Measurements from ENCODE around the gene CPNE6.

CPNE6 gene

DNA sequence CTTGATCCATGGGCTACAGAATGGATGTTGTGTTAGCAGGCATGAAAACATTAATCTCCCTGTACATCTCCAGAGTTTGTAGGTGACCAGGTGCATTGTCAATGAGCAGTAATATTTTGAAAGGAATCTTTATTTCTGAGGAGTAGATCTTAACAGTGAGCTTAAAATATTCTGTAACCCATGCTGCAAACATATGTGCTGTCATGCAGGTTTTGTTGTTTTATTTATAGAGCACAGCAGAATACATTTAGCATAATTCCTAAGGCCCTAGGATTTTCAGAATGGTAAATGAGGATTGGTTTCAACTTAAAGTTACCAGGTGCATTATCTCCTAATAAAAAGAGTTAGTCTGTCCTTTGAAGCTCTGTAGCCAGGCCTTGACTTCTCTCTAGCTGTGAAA lies 55.6 kb downstream of the CPNE6 start:
- no peak overlapping the region for H2AFZ ChIP-seq (ENCODE audit: low read length)
- H4K20me1 ChIP-seq (ENCODE audit: insufficient read depth, low read length): no peaks in the 10 kb centered on the region
- H3K9me3 ChIP-seq (ENCODE audit: low read length): no peaks in the 10 kb centered on the region
- H3K79me2 ChIP-seq (ENCODE audit: insufficient read depth, low read length): no peaks in the 10 kb centered on the region
- H3K4me3 ChIP-seq (ENCODE audit: low read depth, low read length, poor library complexity, severe bottlenecking): no peak overlapping the region
- H3F3A ChIP-seq (ENCODE audit: insufficient read depth, low read length): no peaks in the 10 kb centered on the region
- TF ChIP-seq, protein P1, sequence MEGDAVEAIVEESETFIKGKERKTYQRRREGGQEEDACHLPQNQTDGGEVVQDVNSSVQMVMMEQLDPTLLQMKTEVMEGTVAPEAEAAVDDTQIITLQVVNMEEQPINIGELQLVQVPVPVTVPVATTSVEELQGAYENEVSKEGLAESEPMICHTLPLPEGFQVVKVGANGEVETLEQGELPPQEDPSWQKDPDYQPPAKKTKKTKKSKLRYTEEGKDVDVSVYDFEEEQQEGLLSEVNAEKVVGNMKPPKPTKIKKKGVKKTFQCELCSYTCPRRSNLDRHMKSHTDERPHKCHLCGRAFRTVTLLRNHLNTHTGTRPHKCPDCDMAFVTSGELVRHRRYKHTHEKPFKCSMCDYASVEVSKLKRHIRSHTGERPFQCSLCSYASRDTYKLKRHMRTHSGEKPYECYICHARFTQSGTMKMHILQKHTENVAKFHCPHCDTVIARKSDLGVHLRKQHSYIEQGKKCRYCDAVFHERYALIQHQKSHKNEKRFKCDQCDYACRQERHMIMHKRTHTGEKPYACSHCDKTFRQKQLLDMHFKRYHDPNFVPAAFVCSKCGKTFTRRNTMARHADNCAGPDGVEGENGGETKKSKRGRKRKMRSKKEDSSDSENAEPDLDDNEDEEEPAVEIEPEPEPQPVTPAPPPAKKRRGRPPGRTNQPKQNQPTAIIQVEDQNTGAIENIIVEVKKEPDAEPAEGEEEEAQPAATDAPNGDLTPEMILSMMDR (IDR thresholded peaks at IDR 0.05; ENCODE audit: low read length): no peak
- no peak for TF ChIP-seq EZH2 (IDR thresholded peaks at IDR 0.05; ENCODE audit: borderline replicate concordance, low read length)
- H3K9me2 ChIP-seq (ENCODE audit: low read depth, low read length): no peaks in the 10 kb centered on the region
- no peak overlapping the region for H3K9ac ChIP-seq (ENCODE audit: low read length)
- no peak overlapping the region for H3K4me2 ChIP-seq (ENCODE audit: low read length)
- no peak overlapping the region for H3K27ac ChIP-seq (ENCODE audit: low read depth, low read length, poor library complexity, severe bottlenecking)
- H3K36me3 ChIP-seq (ENCODE audit: insufficient read depth, low read length): peaks cover 15% of the 10 kb centered on the region
- no peaks in the 10 kb centered on the region for H3K27me3 ChIP-seq (ENCODE audit: insufficient read depth, low read length)
- peaks cover 2% of the 10 kb centered on the region for H3K4me1 ChIP-seq (ENCODE audit: insufficient read depth, low read length, severe bottlenecking)

DNA sequence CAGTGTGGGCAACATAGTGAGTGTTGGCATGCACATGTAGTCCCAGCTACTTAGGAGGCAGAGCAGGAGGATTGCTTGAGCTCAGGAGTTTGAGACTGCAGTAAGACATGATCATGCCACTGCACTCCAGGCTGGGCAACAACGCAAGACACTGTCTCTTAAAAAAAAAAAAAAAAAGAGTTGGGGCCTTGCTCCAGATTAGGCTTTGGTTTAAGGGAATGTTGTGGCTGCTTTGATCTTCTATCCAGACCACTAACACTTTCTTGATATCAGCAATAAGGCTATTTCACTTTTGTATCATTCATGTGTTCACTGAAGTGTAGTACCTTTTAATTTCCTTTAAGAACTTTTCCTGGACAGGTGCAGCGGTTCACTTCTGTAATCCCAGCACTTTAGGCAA lies 56.3 kb downstream of the CPNE6 start:
- peaks cover 10% of the 10 kb centered on the region for H3K36me3 ChIP-seq (ENCODE audit: insufficient read depth, low read length)
- H3K9me2 ChIP-seq (ENCODE audit: low read depth, low read length): no peaks in the 10 kb centered on the region
- H3K4me3 ChIP-seq (ENCODE audit: low read depth, low read length, poor library complexity, severe bottlenecking): no peak overlapping the region
- TF ChIP-seq EZH2 (IDR thresholded peaks at IDR 0.05; ENCODE audit: borderline replicate concordance, low read length): no peak
- TF ChIP-seq, protein P1 (IDR thresholded peaks at IDR 0.05; ENCODE audit: low read length): no peak
- peaks cover 10% of the 10 kb centered on the region for H3K4me1 ChIP-seq (ENCODE audit: insufficient read depth, low read length, severe bottlenecking)
- no peak overlapping the region for H2AFZ ChIP-seq (ENCODE audit: low read length)
- H3K4me2 ChIP-seq (ENCODE audit: low read length): no peak overlapping the region
- no peaks in the 10 kb centered on the region for H3K27me3 ChIP-seq (ENCODE audit: insufficient read depth, low read length)
- no peaks in the 10 kb centered on the region for H3K79me2 ChIP-seq (ENCODE audit: insufficient read depth, low read length)
- H4K20me1 ChIP-seq (ENCODE audit: insufficient read depth, low read length): no peaks in the 10 kb centered on the region
- H3K27ac ChIP-seq (ENCODE audit: low read depth, low read length, poor library complexity, severe bottlenecking): no peak overlapping the region
- no peaks in the 10 kb centered on the region for H3K9me3 ChIP-seq (ENCODE audit: low read length)
- H3K9ac ChIP-seq (ENCODE audit: low read length): no peak overlapping the region
- no peaks in the 10 kb centered on the region for H3F3A ChIP-seq (ENCODE audit: insufficient read depth, low read length)

Measured in OCI-LY1 (cell line).